Prostate gland (tissue), 2 donors: ENCODE data around the gene APAF1. TPM values are rescaled to one million over a fixed set of nuclear protein-coding genes. Genes with fewer than 3 reads are reported as not detected.
"Not testable (repeated sequence)": the region's sequence is repeated elsewhere in the genome, so short reads cannot be mapped to it uniquely, and the experiment has no call there.

Experiments used
- DNase-seq: peaks from one replicate; pipeline ENCODE4 v3.0.0-alpha.2; 2019; ENCODE audit warnings: low spot score
- H3K27ac ChIP-seq, 2 donors: fragments of 200-600 bp; sonication (generic); 2 replicates each; pipeline ENCODE4 v1.5.1; 2017 to 2019
- H3K27me3 ChIP-seq: fragments of 200-600 bp; sonication (generic); replicated peaks from 2 replicates; pipeline ENCODE4 v1.5.1; 2019; ENCODE audit not compliant: insufficient read depth
- H3K36me3 ChIP-seq, 2 donors: fragments of 200-600 bp; sonication (generic); 1 replicate in 1 of 2; 2 replicates in 1 of 2; pipeline versions ENCODE4 v1.5.1 to v1.8.1; 2017 to 2019
- H3K4me1 ChIP-seq: fragments of 200-600 bp; sonication (generic); replicated peaks from 2 replicates; pipeline ENCODE4 v1.5.1; 2019
- H3K4me3 ChIP-seq, 2 donors: fragments of 200-600 bp; sonication (generic); 2 replicates each; pipeline ENCODE4 v1.5.1; 2017 to 2019
- H3K9me3 ChIP-seq: fragments of 200-600 bp; sonication (generic); 2 replicates; pipeline ENCODE4 v1.5.1; 2017
- CTCF ChIP-seq, 4 experiments: fragments of 200-600 bp in 2 of 4; fragments of 450-650 bp in 2 of 4; sonication (generic) in 2 of 4; IDR thresholded peaks; 1 replicate in 3 of 4; 2 replicates in 1 of 4; pipeline ENCODE4 v1.5.1; 2016 to 2019; ENCODE audit warnings: antibody characterized with exemption in 4 of 4, mild to moderate bottlenecking in 2 of 4, moderate library complexity in 2 of 4
- POLR2A ChIP-seq: fragments of 450-650 bp; IDR thresholded peaks from one replicate; pipeline ENCODE4 v1.6.1; 2016; ENCODE audit warnings: antibody characterized with exemption, mild to moderate bottlenecking
- POLR2AphosphoS5 ChIP-seq: sonication (generic); formaldehyde crosslinking; IDR thresholded peaks from one replicate; pipeline ENCODE4 v1.6.1; 2017; ENCODE audit warnings: antibody characterized with exemption
- WGBS: methylation state at CpG from one replicate; pipeline ENCODE4 v1.1.5; 2018; 5-methylcytosine and 5-hydroxymethylcytosine counted together
- intact Hi-C: fragments of 100-400 bp; cut with DNase I; formaldehyde crosslinking; loops from one replicate; pipeline ENCODE4 v1.14.2; 2022
- total RNA-seq, 2 donors: library from RNA; depleted of rRNA; stranded (reverse); fragments of >200 nt; gene quantifications; one replicate each; pipeline ENCODE4 v1.1.0, GENCODE V29; 2016

Gene APAF1
- total RNA-seq, 2 donors from 2014 or later, result 9.4 to 11.6 TPM

GRCh38 chr12:98637068-98637467 lies 8.0 kb upstream of the APAF1 start:
- DNase-seq, result no peak
- H3K4me1 ChIP-seq, result no peaks in the 10 kb centered on the region
- TF ChIP-seq POLR2A (no peak), POLR2AphosphoS5 (no peak), CTCF (IDR thresholded peaks at IDR 0.05) (no peak)
- intact Hi-C loops, result no loop called here
- WGBS, result 86% methylated on average over 2 of the region's 2 CpGs
- no peak overlapping the region for H3K27ac ChIP-seq
- H3K36me3 ChIP-seq, result no peaks in the 10 kb centered on the region
- H3K4me3 ChIP-seq, result no peak overlapping the region
- H3K27me3 ChIP-seq, result no peaks in the 10 kb centered on the region
- no peaks in the 10 kb centered on the region for H3K9me3 ChIP-seq

GRCh38 chr12:98638009-98638408 lies 7.1 kb upstream of the APAF1 start:
- Histone ChIP-seq H3K36me3 (no peaks in the 10 kb centered on the region), H3K4me1 (no peaks in the 10 kb centered on the region), H3K9me3 (no peaks in the 10 kb centered on the region), H3K4me3 (no peak overlapping the region), H3K27ac (no peak overlapping the region), H3K27me3 (no peaks in the 10 kb centered on the region)
- TF ChIP-seq POLR2A, result no peak
- no peak for TF ChIP-seq POLR2AphosphoS5
- TF ChIP-seq CTCF (IDR thresholded peaks at IDR 0.05), result no peak
- intact Hi-C loops, result no loop called here
- 98% methylated on average over 2 of the region's 2 CpGs for WGBS
- no peak for DNase-seq

GRCh38 chr12:98639491-98639890 lies 5.6 kb upstream of the APAF1 start:
- no peak for DNase-seq
- WGBS, result 85% methylated on average over 3 of the region's 3 CpGs
- intact Hi-C loops, result no loop called here
- TF ChIP-seq POLR2AphosphoS5 (no peak), CTCF (IDR thresholded peaks at IDR 0.05) (no peak), POLR2A (no peak)
- H3K4me1 ChIP-seq, result no peaks in the 10 kb centered on the region
- H3K36me3 ChIP-seq, result no peaks in the 10 kb centered on the region
- no peaks in the 10 kb centered on the region for H3K9me3 ChIP-seq
- H3K4me3 ChIP-seq, result no peak overlapping the region
- no peak overlapping the region for H3K27ac ChIP-seq
- H3K27me3 ChIP-seq, result no peaks in the 10 kb centered on the region

GRCh38 chr12:98642801-98643200 lies 2.3 kb upstream of the APAF1 start:
- H3K36me3 ChIP-seq, H3K27me3 ChIP-seq, intact Hi-C loops, H3K9me3 ChIP-seq, H3K4me1 ChIP-seq, H3K27ac ChIP-seq, H3K4me3 ChIP-seq, DNase-seq: not testable (repeated sequence)
- WGBS, result 90% methylated on average over 5 of the region's 5 CpGs

GRCh38 chr12:98644433-98644711 lies 718 bp upstream of the APAF1 start:
- DNase-seq, result peak; percentile 37
- 0% methylated on average over 11 of the region's 20 CpGs for WGBS
- no peak for TF ChIP-seq POLR2A
- peak in 1 of 4 experiments; percentile 3 for TF ChIP-seq CTCF (IDR thresholded peaks at IDR 0.05)
- no peak for TF ChIP-seq POLR2AphosphoS5
- intact Hi-C loops, result loop anchor here (2.0 kb wide), 1 partner anchor 52 kb away; the partner anchor contains the start of gene SLC25A3
- Histone ChIP-seq H3K9me3 (no peaks in the 10 kb centered on the region), H3K4me1 (no peaks in the 10 kb centered on the region), H3K4me3 (peak overlapping the region; percentile 97 to 98), H3K27ac (peak overlapping the region; percentile 88 to 89), H3K36me3 (no peaks in the 10 kb centered on the region), H3K27me3 (no peaks in the 10 kb centered on the region)
